Caco-2 (cell line): Measurements from ENCODE around the gene ITGB2. TPM values are rescaled to one million over a fixed set of nuclear protein-coding genes. Genes with fewer than 3 reads are reported as not detected.

ENCODE experiments used
- BruUV-seq: library from RNA; stranded (reverse); fragments of 400-500 nt; replicated peaks from 2 replicates; lab custom pipeline; 2021; lab: Mats Ljungman, UMichigan
- CTCF ChIA-PET: fragments of 300-600 bp; sonication (Branson Sonifier 250); formaldehyde crosslinking; loops from one replicate; lab custom pipeline; 2022; ENCODE audit warnings: antibody characterized with exemption; lab: Charles Lee
- POLR2A ChIA-PET: fragments of 300-600 bp; sonication (Branson Sonifier 250); formaldehyde crosslinking; loops from one replicate; lab custom pipeline; 2022; ENCODE audit warnings: antibody characterized with exemption; lab: Charles Lee
- DNase-seq, 2 experiments: peaks; one replicate each; pipeline versions ENCODE4 v3.0.0 to v3.0.0-alpha.2; 2020 to 2022
- H3K27me3 ChIP-seq: replicated peaks from 2 replicates; pipeline ENCODE4 v1.6.0; 2011; ENCODE audit warnings: low read length; ENCODE audit not compliant: control insufficient read depth, insufficient read depth
- H3K36me3 ChIP-seq: 2 replicates; pipeline ENCODE4 v1.5.1; 2011; ENCODE audit warnings: low read length; ENCODE audit not compliant: control insufficient read depth, insufficient read depth
- H3K4me1 ChIP-seq: fragments of 250-450 bp; sonication (Bioruptor Pico); 2 replicates; pipeline ENCODE4 v1.5.1; 2020; ENCODE audit warnings: mild to moderate bottlenecking
- H3K4me3 ChIP-seq: 2 replicates; pipeline ENCODE4 v1.5.1; 2011; ENCODE audit warnings: low read depth, mild to moderate bottlenecking, control low read depth, low read length
- H3K9me3 ChIP-seq: fragments of 250-450 bp; sonication (Bioruptor Pico); 2 replicates; pipeline ENCODE4 v1.5.1; 2020; ENCODE audit warnings: mild to moderate bottlenecking, moderate library complexity
- H3K27ac Mint-ChIP-seq: one replicate; pipeline ENCODE4 v1.8.0; 2022; ENCODE audit warnings: mixed read lengths; ENCODE audit not compliant: unreplicated experiment
- H3K27me3 Mint-ChIP-seq: one replicate; pipeline ENCODE4 v1.8.0; 2022; ENCODE audit warnings: mixed read lengths; ENCODE audit not compliant: insufficient read depth, unreplicated experiment
- H3K36me3 Mint-ChIP-seq: one replicate; pipeline ENCODE4 v1.8.0; 2022; ENCODE audit warnings: mild to moderate bottlenecking, mixed read lengths; ENCODE audit not compliant: insufficient read depth, unreplicated experiment
- H3K4me1 Mint-ChIP-seq: one replicate; pipeline ENCODE4 v1.8.0; 2022; ENCODE audit warnings: low read depth, mixed read lengths; ENCODE audit not compliant: unreplicated experiment
- H3K4me3 Mint-ChIP-seq: one replicate; pipeline ENCODE4 v1.8.0; 2022; ENCODE audit warnings: mild to moderate bottlenecking, moderate library complexity, mixed read lengths; ENCODE audit not compliant: unreplicated experiment
- H3K9me3 Mint-ChIP-seq: one replicate; pipeline ENCODE4 v1.8.0; 2022; ENCODE audit warnings: mixed read lengths; ENCODE audit not compliant: unreplicated experiment
- CTCF ChIP-seq, 2 experiments: fragments of 200-600 bp in 1 of 2; IDR thresholded peaks; 1 replicate in 1 of 2; 2 replicates in 1 of 2; pipeline versions ENCODE4 v1.5.1 to v1.8.0; 2011 to 2022; ENCODE audit warnings: antibody characterized with exemption in 1 of 2, control low read depth in 1 of 2, inconsistent platforms in 1 of 2, low read depth in 1 of 2, low read length in 1 of 2, mild to moderate bottlenecking in 1 of 2, moderate library complexity in 1 of 2; ENCODE audit not compliant: insufficient read depth in 1 of 2, severe bottlenecking in 1 of 2, unreplicated experiment in 1 of 2
- intact Hi-C: fragments of 100-400 bp; cut with micrococcal nuclease; formaldehyde crosslinking; loops from one replicate; pipeline ENCODE4 v1.10.0; 2022; ENCODE audit not compliant: unreplicated experiment
- total RNA-seq: library from RNA; stranded (reverse); gene quantifications from 2 replicates; pipeline ENCODE4 v1.2.3, GENCODE V29; 2022

The ITGB2 gene
- total RNA-seq, 1 experiment from 2014 or later, result 0.48 TPM

- Histone ChIP-seq H3K4me1 (peaks cover 16% of the 10 kb centered on the region), H3K9me3 (no peaks in the 10 kb centered on the region), H3K27me3 (no peaks in the 10 kb centered on the region), H3K4me3 (no peak overlapping the region), H3K36me3 (no peaks in the 10 kb centered on the region)
- no peak for TF ChIP-seq CTCF (IDR thresholded peaks at IDR 0.05; ENCODE audit: insufficient read depth in 1 of 2, low read depth in 1 of 2, low read length in 1 of 2, severe bottlenecking in 1 of 2, unreplicated experiment in 1 of 2)
- intact Hi-C loops, result no loop called here
- ChIA-PET POLR2A (no interaction called here), CTCF (interaction anchor here (1.0 kb wide), 1 partner anchor 142 kb away, joined by 3 read pairs; no protein-coding TSS in a partner anchor)
- DNase-seq, result no peak
- no TSS peak for BruUV-seq
- no peaks in the 10 kb centered on the region for H3K27me3 Mint-ChIP-seq
- no peak overlapping the region for H3K4me3 Mint-ChIP-seq
- no peaks in the 10 kb centered on the region for H3K9me3 Mint-ChIP-seq
- no peaks in the 10 kb centered on the region for H3K4me1 Mint-ChIP-seq
- H3K27ac Mint-ChIP-seq, result no peak overlapping the region
- H3K36me3 Mint-ChIP-seq, result no peaks in the 10 kb centered on the region
Observed at GRCh38 chr21:44934797-44935532, 14.3 kb upstream of the ITGB2 start.

GRCh38 chr21:44934276-44934675 lies 13.6 kb upstream of the ITGB2 start:
- H3K9me3 Mint-ChIP-seq, result no peaks in the 10 kb centered on the region
- H3K4me3 ChIP-seq, result no peak overlapping the region
- ChIA-PET POLR2A (interaction anchor here (0.6 kb wide), 1 partner anchor 178 kb away, joined by 3 read pairs; no protein-coding TSS in a partner anchor), CTCF (interaction anchor here (1.0 kb wide), 1 partner anchor 141 kb away, joined by 3 read pairs; no protein-coding TSS in a partner anchor)
- intact Hi-C loops, result no loop called here
- no peak overlapping the region for H3K27ac Mint-ChIP-seq
- no peak for DNase-seq
- H3K27me3 Mint-ChIP-seq, result peaks cover 2% of the 10 kb centered on the region
- H3K4me1 Mint-ChIP-seq, result no peaks in the 10 kb centered on the region
- H3K4me3 Mint-ChIP-seq, result no peak overlapping the region
- TF ChIP-seq CTCF (IDR thresholded peaks at IDR 0.05; ENCODE audit: insufficient read depth in 1 of 2, low read depth in 1 of 2, low read length in 1 of 2, severe bottlenecking in 1 of 2, unreplicated experiment in 1 of 2), result no peak
- no peaks in the 10 kb centered on the region for H3K36me3 ChIP-seq
- H3K9me3 ChIP-seq, result no peaks in the 10 kb centered on the region
- no TSS peak for BruUV-seq
- H3K4me1 ChIP-seq, result peaks cover 16% of the 10 kb centered on the region
- H3K27me3 ChIP-seq, result no peaks in the 10 kb centered on the region
- no peaks in the 10 kb centered on the region for H3K36me3 Mint-ChIP-seq

GRCh38 chr21:44933918-44934260 lies 13.2 kb upstream of the ITGB2 start:
- H3K27me3 ChIP-seq, result no peaks in the 10 kb centered on the region
- H3K27me3 Mint-ChIP-seq, result peaks cover 2% of the 10 kb centered on the region
- CTCF ChIA-PET, result no interaction called here

More at GRCh38 chr21:44933918-44934260, 13.2 kb upstream of the ITGB2 start:
- Histone ChIP-seq H3K4me3 (no peak overlapping the region), H3K36me3 (no peaks in the 10 kb centered on the region), H3K9me3 (no peaks in the 10 kb centered on the region), H3K4me1 (peaks cover 13% of the 10 kb centered on the region)
- no peaks in the 10 kb centered on the region for H3K9me3 Mint-ChIP-seq
- no peak for TF ChIP-seq CTCF (IDR thresholded peaks at IDR 0.05; ENCODE audit: insufficient read depth in 1 of 2, low read depth in 1 of 2, low read length in 1 of 2, severe bottlenecking in 1 of 2, unreplicated experiment in 1 of 2)
- no TSS peak for BruUV-seq
- no peak overlapping the region for H3K4me3 Mint-ChIP-seq
- intact Hi-C loops, result loop anchor here (2.0 kb wide), 1 partner anchor 41 kb away; no protein-coding TSS in a partner anchor
- DNase-seq, result no peak
- H3K4me1 Mint-ChIP-seq, result no peaks in the 10 kb centered on the region
- POLR2A ChIA-PET, result interaction anchor here (0.6 kb wide), 1 partner anchor 178 kb away, joined by 3 read pairs; no protein-coding TSS in a partner anchor
- no peaks in the 10 kb centered on the region for H3K36me3 Mint-ChIP-seq
- H3K27ac Mint-ChIP-seq, result no peak overlapping the region
